Keratinocyte (primary cell): ENCODE measurements around the gene IRAG1. TPM values are rescaled to one million over a fixed set of nuclear protein-coding genes. Genes with fewer than 3 reads are reported as not detected.

ENCODE experiments used
- DNase-seq: peaks from one replicate; pipeline ENCODE4 v3.0.0-alpha.2; 2011; ENCODE audit warnings: low read depth, missing footprints, low spot score
- FAIRE-seq: peaks from 2 replicates; lab custom pipeline; 2011; peaks lifted over from hg19 to GRCh38; lab: Jason Lieb, UNC
- H2AFZ ChIP-seq: 2 replicates; pipeline ENCODE4 v1.6.0; 2012; ENCODE audit warnings: low read length, control low read depth, inconsistent platforms; ENCODE audit not compliant: control insufficient read depth
- H3K27ac ChIP-seq: 2 replicates; pipeline ENCODE4 v1.5.1; 2011; ENCODE audit warnings: low read length; ENCODE audit not compliant: control insufficient read depth, insufficient read depth
- H3K27me3 ChIP-seq: 3 replicates; pipeline ENCODE4 v1.6.0; 2011; ENCODE audit warnings: low read length; ENCODE audit not compliant: control insufficient read depth, insufficient read depth; ENCODE audit errors: extremely low read depth
- H3K36me3 ChIP-seq, 2 experiments: 2 replicates in 1 of 2; 3 replicates in 1 of 2; pipeline ENCODE4 v1.5.1; 2011; ENCODE audit warnings: low read length in 2 of 2, mild to moderate bottlenecking in 1 of 2; ENCODE audit not compliant: control insufficient read depth in 2 of 2, insufficient read depth in 2 of 2; ENCODE audit errors: extremely low read depth in 1 of 2
- H3K4me1 ChIP-seq: 3 replicates; pipeline ENCODE4 v1.5.1; 2011; ENCODE audit warnings: low read length; ENCODE audit not compliant: control insufficient read depth, insufficient read depth; ENCODE audit errors: extremely low read depth
- H3K4me2 ChIP-seq: 3 replicates; pipeline ENCODE4 v1.6.0; 2011; ENCODE audit warnings: low read depth, low read length; ENCODE audit not compliant: control insufficient read depth, insufficient read depth; ENCODE audit errors: extremely low read depth
- H3K4me3 ChIP-seq, 3 experiments: fragments of 200-600 bp in 1 of 3; sonication (generic) in 1 of 3; 2 replicates in 2 of 3; 3 replicates in 1 of 3; pipeline ENCODE4 v1.5.1; 2011 to 2016; ENCODE audit warnings: low read length in 3 of 3, mild to moderate bottlenecking in 3 of 3, control low read depth in 2 of 3, inconsistent platforms in 1 of 3, low read depth in 1 of 3, mixed read lengths in 1 of 3, mixed run types in 1 of 3, moderate library complexity in 1 of 3; ENCODE audit not compliant: control insufficient read depth in 2 of 3, insufficient read depth in 2 of 3; ENCODE audit errors: extremely low read depth in 1 of 3
- H3K79me2 ChIP-seq: 2 replicates; pipeline ENCODE4 v1.6.0; 2012; ENCODE audit warnings: low read length; ENCODE audit not compliant: control insufficient read depth, insufficient read depth
- H3K9ac ChIP-seq: 3 replicates; pipeline ENCODE4 v1.6.0; 2011; ENCODE audit warnings: low read length; ENCODE audit not compliant: control insufficient read depth, insufficient read depth; ENCODE audit errors: extremely low read depth
- H3K9me1 ChIP-seq: 3 replicates; pipeline ENCODE4 v1.6.0; 2011; ENCODE audit warnings: low read length; ENCODE audit not compliant: control insufficient read depth, insufficient read depth; ENCODE audit errors: extremely low read depth
- H3K9me3 ChIP-seq: 2 replicates; pipeline ENCODE4 v1.5.1; 2012; ENCODE audit warnings: low read depth, low read length; ENCODE audit not compliant: control insufficient read depth
- H4K20me1 ChIP-seq: 3 replicates; pipeline ENCODE4 v1.6.0; 2011; ENCODE audit warnings: low read length; ENCODE audit not compliant: control insufficient read depth, insufficient read depth; ENCODE audit errors: extremely low read depth
- CTCF ChIP-seq, 3 experiments: IDR thresholded peaks in 1 of 3; conservative IDR thresholded peaks in 1 of 3; optimal IDR thresholded peaks in 1 of 3; 2 replicates in 2 of 3; 3 replicates in 1 of 3; pipeline versions ENCODE3 to v1.5.1; 2011; ENCODE audit warnings: low read length in 3 of 3, mild to moderate bottlenecking in 3 of 3, moderate library complexity in 2 of 3, control low read depth in 1 of 3, inconsistent platforms in 1 of 3; ENCODE audit not compliant: insufficient read depth in 2 of 3; ENCODE audit errors: extremely low read depth in 1 of 3
- EZH2 ChIP-seq: IDR thresholded peaks from one replicate; pipeline ENCODE4 v1.6.1; 2012; ENCODE audit warnings: inconsistent platforms, mild to moderate bottlenecking, low read length, moderate library complexity
- dilution Hi-C: fragments of 300-500 bp; cut with MboI; formaldehyde crosslinking; loops from one replicate; pipeline ENCODE4 v1.7.0; 2020; ENCODE audit warnings: low sequenced_read_pairs; ENCODE audit not compliant: extremely low pct_ligation_motif_present
- polyA plus RNA-seq, 5 experiments: library from polyadenylated mRNA; depleted of rRNA in 3 of 5; stranded (reverse) in 3 of 5; stranded (forward) in 1 of 5; unstranded in 1 of 5; fragments of >200 nt; gene quantifications; 1 replicate in 1 of 5; 2 replicates in 3 of 5; 3 replicates in 1 of 5; pipeline versions ENCODE4 v1.2.1 to v1.2.3, GENCODE V29; 2011 to 2012; ENCODE audit warnings: missing spikeins in 2 of 5, low read depth in 1 of 5, low replicate concordance in 1 of 5

IRAG1 gene
- polyA plus RNA-seq, 1 donor (not counting 4 experiments of a cell fraction or from before 2014, with no cell fraction given), result 0.51 TPM

GRCh38 chr11:10725907-10726253, 32.3 kb upstream of the IRAG1 start:
- H2AFZ ChIP-seq, result no peak overlapping the region
- DNase-seq, result no peak
- H4K20me1 ChIP-seq, result no peaks in the 10 kb centered on the region
- H3K27ac ChIP-seq, result no peak overlapping the region
- H3K27me3 ChIP-seq, result peaks cover 16% of the 10 kb centered on the region
- TF ChIP-seq CTCF (optimal IDR thresholded peaks at IDR 0.05 in 1 of 3, IDR thresholded peaks at IDR 0.05 in 1 of 3, conservative IDR thresholded peaks at IDR 0.05 in 1 of 3; ENCODE audit: extremely low read depth in 1 of 3, insufficient read depth in 2 of 3, low read length in 3 of 3) (no peak), EZH2 (no peak)
- no peaks in the 10 kb centered on the region for H3K9me1 ChIP-seq
- H3K9me3 ChIP-seq, result peaks cover 2% of the 10 kb centered on the region
- H3K36me3 ChIP-seq, result no peaks in the 10 kb centered on the region
- no peak overlapping the region for H3K4me2 ChIP-seq
- no peak overlapping the region for H3K4me3 ChIP-seq
- H3K79me2 ChIP-seq, result no peaks in the 10 kb centered on the region
- peaks cover 15% of the 10 kb centered on the region for H3K4me1 ChIP-seq
- FAIRE-seq, result no peak
- no peak overlapping the region for H3K9ac ChIP-seq
- dilution Hi-C loops, result loop anchor here (25.0 kb wide), 1 partner anchor 214 kb away; no protein-coding TSS in a partner anchor

DNA sequence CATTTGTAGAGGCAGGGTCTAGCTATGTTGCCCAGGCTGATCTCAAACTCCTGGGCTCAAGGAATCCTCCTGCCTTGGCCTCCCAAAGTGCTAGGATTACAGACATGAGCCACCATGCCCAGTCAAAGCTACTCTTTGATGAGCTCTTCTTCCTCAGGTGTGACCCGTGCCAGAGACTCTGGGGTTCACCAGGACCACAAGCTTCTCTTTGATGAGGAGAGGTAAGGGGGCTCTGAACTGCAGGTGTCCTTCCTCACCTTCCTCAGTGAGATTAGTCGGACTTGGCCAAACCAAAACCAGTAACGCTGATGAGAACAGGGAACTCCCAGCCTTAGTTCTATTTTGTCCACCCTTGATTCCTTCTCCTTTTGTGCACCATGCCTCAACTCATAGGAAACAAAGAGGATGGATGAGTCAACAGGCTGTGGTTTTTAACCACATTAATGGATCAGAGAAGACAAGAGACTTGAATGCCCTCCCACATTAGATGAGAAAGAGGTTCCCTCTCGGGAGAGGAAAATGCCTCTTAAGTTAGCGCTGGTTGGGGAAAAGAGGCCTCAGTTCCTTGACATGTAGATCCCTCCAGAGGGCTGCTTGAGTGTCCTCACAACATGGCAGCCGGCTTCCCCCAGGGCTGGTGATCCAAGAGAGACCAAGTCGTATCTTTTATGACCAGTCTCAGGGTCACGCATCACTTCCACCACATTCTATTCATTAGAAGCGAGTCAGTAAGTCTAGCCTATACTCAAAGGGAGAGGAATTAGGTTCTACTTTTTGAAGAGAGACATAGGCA, 31.8 kb upstream of the IRAG1 start:
- H3K4me3 ChIP-seq, result no peak overlapping the region
- peaks cover 15% of the 10 kb centered on the region for H3K4me1 ChIP-seq
- H3K4me2 ChIP-seq, result peak overlapping the region; percentile 60
- dilution Hi-C loops, result loop anchor here (25.0 kb wide), 1 partner anchor 213 kb away; no protein-coding TSS in a partner anchor
- H3K9me1 ChIP-seq, result no peaks in the 10 kb centered on the region
- H3K27ac ChIP-seq, result no peak overlapping the region
- H3K9ac ChIP-seq, result no peak overlapping the region
- peak; percentile 98 for FAIRE-seq
- peaks cover 21% of the 10 kb centered on the region for H3K27me3 ChIP-seq
- peaks cover 2% of the 10 kb centered on the region for H3K9me3 ChIP-seq
- no peaks in the 10 kb centered on the region for H3K36me3 ChIP-seq
- H4K20me1 ChIP-seq, result no peaks in the 10 kb centered on the region
- DNase-seq, result peak; percentile 71
- TF ChIP-seq CTCF (optimal IDR thresholded peaks at IDR 0.05 in 1 of 3, IDR thresholded peaks at IDR 0.05 in 1 of 3, conservative IDR thresholded peaks at IDR 0.05 in 1 of 3; ENCODE audit: extremely low read depth in 1 of 3, insufficient read depth in 2 of 3, low read length in 3 of 3), result no peak
- TF ChIP-seq EZH2, result no peak
- H3K79me2 ChIP-seq, result no peaks in the 10 kb centered on the region
- no peak overlapping the region for H2AFZ ChIP-seq
